NCI-H82 treated with DMSO at 0.1 percent for 48 hours (cell line): ENCODE measurements around the gene TMEM131.

Source experiments
- DNase-seq: peaks from one replicate; lab custom pipeline; 2025; ENCODE audit not compliant: unreplicated experiment; lab: John Stamatoyannopoulos, UW

TMEM131 gene

GRCh38 chr2:97741686-97742085, 254.1 kb downstream of the TMEM131 start:
- DNase-seq, result no peak

DNA sequence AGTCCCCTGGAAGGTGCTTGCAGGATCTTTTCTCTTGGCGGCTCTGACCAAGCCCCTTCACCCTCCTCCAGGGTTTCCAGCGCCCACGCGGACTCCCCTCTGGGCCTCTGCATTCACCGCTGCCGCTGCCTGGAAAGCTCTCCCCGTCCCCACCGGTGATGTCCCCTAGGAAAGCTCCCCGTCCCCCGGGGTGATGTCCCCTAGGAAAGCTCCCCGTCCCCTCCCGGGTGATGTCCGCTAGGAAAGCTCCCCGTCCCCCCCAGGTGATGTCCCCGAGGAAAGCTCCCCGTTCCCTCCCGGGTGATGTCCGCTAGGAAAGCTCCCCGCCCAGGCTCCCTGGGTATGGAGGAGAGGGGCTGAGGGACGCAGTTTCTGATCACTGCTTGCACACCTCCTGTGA, 254.5 kb downstream of the TMEM131 start:
- no peak for DNase-seq

DNA sequence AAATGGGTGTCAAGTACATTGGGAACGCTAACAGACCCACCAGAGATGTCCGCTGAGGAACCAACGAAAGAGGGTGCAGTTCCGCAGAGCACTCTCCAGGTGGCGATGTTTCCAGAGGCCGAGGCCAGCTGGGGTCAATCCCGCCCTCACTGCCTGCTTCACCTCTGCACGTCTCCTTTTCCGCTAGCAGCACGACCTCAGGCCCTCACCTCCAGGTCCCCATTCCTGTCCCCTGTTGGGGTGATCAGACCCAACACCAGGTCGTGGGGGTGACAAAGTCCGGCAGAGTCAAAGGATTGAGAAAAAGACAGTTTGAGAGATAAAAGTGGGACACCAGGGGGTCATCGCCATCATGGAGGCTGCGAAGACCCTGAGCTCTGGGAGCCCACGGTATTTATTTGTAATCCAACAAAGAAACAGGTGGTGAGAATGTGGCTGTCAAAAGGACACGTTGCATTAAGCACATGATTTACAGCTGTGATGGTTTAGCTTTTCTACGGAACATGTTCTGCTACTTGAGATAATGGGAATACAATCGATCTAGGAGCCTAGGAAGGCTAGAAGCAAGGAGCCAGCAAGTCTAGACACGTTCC, 255.1 kb downstream of the TMEM131 start:
- no peak for DNase-seq

DNA sequence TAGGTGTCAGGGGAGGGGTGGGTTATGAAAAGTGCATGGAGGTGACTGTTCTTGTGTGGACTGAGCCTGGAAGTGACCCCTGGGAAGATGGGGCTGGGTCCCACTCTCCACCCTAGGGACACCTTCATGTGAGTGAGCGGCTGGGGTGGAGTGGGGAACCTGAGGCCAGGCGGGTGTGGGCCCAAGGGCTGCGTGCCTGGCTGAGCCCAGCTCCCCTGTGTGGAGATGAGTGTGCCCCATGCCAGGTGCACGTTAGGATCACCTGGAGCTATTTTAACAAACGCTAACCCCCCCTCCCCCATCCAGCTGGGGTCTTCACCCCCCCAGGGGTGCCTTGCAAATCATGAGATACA, 255.9 kb downstream of the TMEM131 start:
- DNase-seq, result no peak

DNA sequence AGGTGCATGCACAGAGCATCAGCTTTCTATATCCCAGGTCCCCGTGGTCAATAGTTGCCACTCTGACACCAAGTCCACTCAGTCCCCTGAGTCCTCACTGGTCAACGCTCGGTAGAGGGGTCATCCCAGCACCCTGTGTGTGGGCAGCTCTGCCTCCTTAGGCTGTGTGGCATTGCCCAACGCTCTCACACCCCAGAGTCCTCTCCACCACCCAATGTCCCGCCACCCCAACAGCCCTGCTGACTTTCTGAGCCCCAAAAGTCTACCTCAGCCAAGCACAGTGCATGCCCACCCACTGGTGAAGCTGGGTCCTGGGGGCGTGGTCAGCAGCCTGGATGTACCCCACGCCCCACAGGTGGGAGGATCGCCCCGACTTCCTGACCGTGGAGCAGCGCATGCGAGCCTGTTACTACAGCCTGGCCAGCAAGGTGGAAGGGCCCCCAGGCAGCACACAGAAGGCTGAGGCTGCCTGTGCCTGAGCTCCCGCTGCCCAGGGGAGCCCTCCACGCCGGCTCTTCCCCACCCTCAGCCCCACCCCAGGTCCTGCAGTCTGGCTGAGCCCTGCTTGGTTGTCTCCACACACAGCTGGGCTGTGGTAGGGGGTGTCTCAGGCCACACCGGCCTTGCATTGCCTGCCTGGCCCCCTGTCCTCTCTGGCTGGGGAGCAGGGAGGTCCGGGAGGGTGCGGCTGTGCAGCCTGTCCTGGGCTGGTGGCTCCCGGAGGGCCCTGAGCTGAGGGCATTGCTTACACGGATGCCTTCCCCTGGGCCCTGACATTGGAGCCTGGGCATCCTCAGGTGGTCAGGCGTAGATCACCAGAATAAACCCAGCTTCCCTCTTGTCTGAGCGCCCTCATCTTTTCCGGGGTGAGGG, 256.5 kb downstream of the TMEM131 start:
- DNase-seq, result no peak

GRCh38 chr2:97738179-97739019, 257.3 kb downstream of the TMEM131 start:
- DNase-seq, result no peak

GRCh38 chr2:97737421-97738178, 258.1 kb downstream of the TMEM131 start:
- DNase-seq, result no peak

GRCh38 chr2:97736608-97737330, 259.0 kb downstream of the TMEM131 start:
- DNase-seq, result no peak

DNA sequence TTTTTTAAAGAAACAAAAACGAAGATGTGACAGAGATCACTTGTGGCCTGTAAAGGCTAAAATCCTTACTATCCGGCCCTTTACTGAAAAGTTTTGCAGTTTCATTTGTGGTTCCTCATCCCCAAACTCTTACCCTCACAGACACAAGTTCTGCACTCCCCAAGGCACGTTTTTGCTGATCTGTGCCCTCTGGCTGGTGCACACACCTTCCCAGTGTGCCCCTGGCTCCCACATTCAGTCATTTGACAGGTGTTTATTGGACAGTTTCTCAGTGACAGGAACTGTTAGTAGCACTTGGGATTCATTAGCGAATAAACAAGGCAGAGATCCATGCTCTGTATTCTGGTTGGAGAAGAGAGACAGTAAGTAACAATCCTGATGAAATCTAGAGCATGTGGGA, 259.6 kb downstream of the TMEM131 start:
- DNase-seq, result no peak

- no peak for DNase-seq
These were observed 260.6 kb downstream of the TMEM131 start for GRCh38 chr2:97735161-97735561.

GRCh38 chr2:97734061-97735051, 261.4 kb downstream of the TMEM131 start:
- no peak for DNase-seq

DNA sequence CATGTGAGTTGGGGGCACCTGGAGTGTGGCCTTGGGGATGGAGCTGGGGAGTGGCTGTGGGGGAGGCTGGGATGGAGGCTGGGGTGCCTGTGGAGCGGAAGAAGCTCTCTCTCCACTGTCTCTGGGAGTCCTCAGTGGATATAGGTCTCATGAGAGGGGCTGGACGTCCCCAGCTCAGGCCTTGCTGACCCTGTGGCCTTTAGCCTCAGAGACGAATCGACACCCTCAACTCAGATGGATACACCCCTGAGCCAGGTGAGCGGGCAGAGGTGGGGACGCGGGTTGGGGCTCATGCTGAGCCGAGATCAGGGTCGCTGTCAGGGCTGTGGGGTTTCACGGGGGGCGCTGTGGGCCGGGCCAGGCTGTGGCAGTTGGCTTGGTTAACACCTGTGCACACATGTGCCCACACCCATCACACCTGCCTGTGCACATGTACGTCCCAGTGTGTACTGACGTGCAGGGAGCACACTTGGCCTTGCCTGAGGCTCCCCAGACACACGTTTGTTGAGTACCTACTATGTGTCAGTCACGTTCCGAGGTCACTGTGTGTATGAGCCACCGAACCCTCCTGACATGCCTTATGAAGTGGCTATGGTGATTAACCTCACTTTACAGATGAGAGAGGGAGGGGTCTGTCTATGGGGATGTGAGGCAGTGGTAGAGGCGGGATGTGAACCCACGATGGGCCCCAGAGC, 262.3 kb downstream of the TMEM131 start:
- no peak for DNase-seq

DNA sequence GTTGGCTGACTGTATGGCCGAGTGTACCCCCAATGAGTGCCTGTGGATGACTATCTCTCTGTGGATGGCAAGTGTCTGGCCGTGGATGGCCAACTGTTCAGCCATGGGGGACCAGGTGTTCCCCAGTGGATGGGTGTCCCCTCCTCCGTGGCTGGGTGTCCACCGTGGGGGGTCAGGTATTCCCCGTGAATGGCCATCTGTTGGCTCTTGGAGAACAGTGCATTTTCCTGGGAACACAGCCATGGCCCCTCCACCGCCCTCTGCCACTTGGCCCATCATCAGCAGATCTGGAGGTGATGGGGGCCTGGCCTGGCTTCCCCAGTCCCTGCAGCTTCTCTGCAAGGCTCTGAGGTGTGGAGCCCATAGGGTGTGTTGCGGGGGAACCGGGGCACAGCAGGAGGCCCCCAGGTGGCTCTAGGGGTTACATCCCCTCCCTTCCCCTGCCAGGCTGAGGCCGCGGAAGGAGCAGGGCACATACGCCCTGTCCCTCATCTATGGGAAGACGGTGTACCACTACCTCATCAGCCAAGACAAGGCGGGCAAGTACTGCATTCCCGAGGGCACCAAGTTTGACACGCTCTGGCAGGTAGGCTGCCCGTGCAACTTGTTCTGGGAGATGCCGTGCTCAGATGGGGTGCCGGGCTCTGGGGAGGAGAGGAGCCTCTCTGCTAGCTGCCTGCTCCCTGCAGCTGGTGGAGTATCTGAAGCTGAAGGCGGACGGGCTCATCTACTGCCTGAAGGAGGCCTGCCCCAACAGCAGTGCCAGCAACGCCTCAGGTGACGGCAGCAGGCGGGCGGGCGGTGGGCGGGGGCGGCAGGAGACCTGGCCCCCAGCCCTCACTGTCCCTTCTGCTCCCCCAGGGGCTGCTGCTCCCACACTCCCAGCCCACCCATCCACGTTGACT, 263.1 kb downstream of the TMEM131 start:
- no peak for DNase-seq

DNA sequence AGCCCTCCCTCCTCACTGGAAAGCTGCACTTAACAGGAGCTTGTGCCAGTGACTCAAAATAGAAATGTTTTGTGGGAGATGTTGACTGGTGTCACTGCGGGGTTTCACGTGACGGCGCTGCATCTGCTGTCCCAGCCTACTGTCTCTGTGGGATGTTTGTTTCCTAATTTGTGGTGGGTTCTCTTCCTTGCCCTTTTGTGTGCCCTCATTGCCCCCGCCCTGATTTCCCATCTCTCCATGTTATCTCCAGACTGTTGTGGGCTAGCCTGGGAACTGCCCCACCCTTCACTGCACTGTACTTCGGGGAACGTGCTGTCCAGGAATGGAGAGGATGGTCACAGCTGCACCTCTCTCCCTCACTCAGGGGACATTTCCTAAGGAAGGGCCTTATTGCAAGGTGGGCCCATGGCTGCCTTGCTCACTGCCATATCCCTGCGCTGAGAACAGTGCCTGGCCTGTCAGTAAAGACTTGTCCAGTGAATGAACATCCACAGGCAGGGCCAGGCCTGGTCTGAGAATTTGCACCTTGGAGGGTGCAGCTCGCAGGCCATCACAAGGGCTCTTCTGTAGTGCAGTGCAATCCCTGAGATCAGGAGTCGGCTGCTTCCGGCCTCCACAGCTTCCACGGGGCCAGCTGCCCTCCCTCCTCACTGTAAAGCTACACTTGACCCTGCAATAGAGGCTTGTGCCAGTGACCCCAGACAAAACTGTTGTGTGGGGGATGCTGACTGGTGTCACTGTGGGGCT, 264.3 kb downstream of the TMEM131 start:
- no peak for DNase-seq

DNA sequence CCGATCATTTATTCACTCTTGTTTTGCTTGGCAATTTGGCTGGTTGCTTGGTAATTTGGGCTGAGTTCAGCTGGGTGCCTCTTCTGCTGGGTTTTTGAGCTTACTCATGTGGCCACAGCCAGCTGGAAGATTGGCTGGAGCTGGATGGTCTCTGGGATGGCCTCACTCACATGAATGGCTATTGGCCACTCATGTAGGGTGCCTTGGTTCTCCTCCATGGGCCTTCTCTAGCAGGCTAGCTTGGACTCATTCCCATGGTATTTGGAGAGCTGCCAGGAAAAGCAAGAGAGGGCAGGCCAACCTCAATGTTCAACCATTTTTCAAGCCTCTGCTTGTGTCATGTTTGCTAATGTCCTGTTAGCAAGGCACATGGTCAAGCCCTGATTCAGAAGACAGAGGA, 265.5 kb downstream of the TMEM131 start:
- DNase-seq, result no peak

DNA sequence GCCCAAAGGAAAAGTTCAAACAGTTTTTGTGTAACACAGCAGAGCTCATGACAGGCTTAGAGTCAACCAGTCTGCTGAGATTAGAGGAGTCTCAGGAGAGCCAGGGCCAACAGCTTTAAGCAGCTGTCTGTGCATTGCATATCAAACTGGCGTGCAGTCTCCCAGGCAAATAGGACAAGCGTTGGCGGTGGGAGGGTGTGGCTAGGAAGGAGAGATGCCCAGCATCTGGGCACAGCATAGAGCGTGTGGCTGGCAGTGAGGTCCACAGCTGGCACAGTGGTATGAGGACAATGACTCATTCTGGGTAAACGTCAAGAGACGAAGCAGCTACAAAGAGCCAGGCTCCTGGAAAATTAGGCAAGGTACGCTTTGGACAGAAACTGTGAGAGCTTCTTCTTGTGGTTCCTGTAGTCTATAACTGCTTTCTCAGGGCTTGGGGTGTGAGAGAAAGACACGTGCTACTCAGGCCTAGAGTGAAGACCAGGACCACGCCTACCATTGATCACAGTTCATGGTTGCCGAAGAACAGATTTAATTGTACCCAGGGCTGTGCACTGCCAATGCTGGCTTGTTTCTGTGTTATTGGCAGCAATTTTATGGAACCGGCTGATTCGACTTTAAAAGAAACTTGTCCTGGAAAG, 267.5 kb downstream of the TMEM131 start:
- peak; percentile 16 for DNase-seq
